IPS-18c (cell line): Measurements from ENCODE around the gene IDI2.
"Not testable (repeated sequence)": the region's sequence is repeated elsewhere in the genome, so short reads cannot be mapped to it uniquely, and the experiment has no call there.

Experiments used
- H3K4me3 ChIP-seq: 2 replicates; pipeline ENCODE4 v1.7.0; 2013; ENCODE audit warnings: low read depth, mild to moderate bottlenecking, low read length, moderate library complexity; ENCODE audit not compliant: insufficient read depth
- H3K9me3 ChIP-seq: one replicate; pipeline ENCODE4 v1.6.1; 2013; ENCODE audit warnings: mild to moderate bottlenecking, low read length, moderate library complexity; ENCODE audit not compliant: control insufficient read depth, insufficient read depth

The IDI2 gene

GRCh38 chr10:1049425-1049958 is 23.8 kb upstream of the IDI2 start:
- Histone ChIP-seq H3K9me3 (no peaks in the 10 kb centered on the region), H3K4me3 (peak overlapping the region; percentile 95)

- H3K4me3 ChIP-seq, result peak within 1 kb of the TSS; percentile 95
- no peaks in the 10 kb centered on the region for H3K9me3 ChIP-seq
Measured at GRCh38 chr10:1048732-1049424, 23.2 kb upstream of the IDI2 start, which contains the start of gene IDI1. Gene IDI1, minus strand, starts transcription at chr10:1049119. Its CDS starts 116 bp downstream, at chr10:1049003.

DNA sequence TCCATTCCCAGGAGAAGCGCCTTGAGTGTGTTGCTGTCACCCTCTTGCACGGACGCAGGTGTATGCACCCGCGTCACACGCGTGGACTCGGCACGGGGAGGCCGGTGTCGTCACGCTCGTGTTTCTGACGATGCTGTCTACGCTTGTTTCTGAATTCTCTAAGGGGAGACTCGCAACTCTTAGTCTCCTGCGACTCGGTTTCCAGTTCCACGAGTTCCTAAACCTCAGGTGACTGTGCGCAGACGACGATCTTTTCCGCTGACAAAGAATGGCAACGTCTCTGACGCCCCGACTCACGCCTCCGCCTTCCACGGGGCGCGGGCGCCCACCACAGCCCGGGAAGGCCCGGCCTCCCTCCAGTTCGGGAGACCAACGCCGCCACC is 22.7 kb upstream of the IDI2 start:
- Histone ChIP-seq H3K9me3 (no peaks in the 10 kb centered on the region), H3K4me3 (peak overlapping the region; percentile 95)

GRCh38 chr10:1047937-1048336 is 22.3 kb upstream of the IDI2 start:
- Histone ChIP-seq H3K9me3 (no peaks in the 10 kb centered on the region), H3K4me3 (peak overlapping the region; percentile 95)

DNA sequence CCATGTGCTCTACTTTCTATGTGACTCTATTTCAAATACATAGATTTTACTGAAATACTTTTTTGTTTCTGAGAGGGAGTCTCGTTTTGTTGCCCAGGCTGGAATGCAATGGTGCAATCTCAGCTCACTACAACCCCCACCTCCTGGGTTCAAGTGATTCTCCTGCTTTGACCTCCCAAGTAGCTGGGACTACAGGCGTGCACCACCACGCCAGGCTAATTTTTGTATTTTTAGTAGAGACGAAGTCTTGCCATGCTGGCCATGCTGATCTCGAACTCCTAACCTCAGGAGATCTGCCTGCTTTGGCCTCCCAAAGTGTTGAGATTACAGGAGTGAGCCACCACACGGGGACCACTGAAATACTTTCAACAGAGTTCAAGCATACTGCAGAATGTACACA is 19.8 kb upstream of the IDI2 start:
- no peak overlapping the region for H3K4me3 ChIP-seq
- no peaks in the 10 kb centered on the region for H3K9me3 ChIP-seq

DNA sequence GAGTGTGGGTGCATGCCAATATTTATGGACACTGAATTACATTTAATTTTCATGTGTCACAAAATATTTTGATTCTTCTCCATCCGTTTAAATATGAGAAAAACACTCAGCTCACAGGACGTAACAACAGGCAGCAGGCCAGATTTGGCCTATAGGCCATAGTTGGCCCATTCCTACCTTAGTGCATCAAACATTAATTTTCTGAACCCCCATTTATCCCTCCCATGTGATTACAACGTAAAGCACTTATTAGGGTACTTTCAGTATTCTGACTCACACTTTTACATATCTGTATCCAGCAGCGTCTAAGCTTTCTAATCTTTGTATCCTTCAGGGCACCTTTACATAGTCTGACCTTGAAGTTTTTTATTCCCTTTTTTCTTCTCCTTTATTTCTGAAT is 19.3 kb upstream of the IDI2 start:
- H3K4me3 ChIP-seq, result no peak overlapping the region
- H3K9me3 ChIP-seq, result no peaks in the 10 kb centered on the region

DNA sequence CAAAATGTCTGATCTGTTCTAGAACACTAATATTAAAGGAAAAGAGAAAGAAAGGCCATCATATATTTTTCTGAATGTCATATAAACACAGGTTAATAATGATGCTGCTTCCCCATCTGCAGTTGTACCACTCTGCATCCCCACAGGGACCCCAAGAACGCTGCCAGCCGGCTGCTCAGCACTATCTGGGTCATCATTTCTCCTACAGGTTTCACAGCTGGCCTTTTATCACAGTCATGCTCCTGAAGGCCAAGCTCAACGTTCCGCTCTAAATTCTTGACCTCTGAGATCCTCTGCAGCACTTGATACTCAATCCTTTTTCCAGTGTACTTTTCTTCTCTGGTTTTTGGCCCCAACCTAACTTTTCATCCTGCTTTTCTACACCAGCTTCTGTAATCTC is 18.5 kb upstream of the IDI2 start:
- Histone ChIP-seq H3K9me3 (no peaks in the 10 kb centered on the region), H3K4me3 (no peak overlapping the region)

- Histone ChIP-seq H3K4me3 (no peak overlapping the region), H3K9me3 (no peaks in the 10 kb centered on the region)
Measured at GRCh38 chr10:1043532-1043995, 17.9 kb upstream of the IDI2 start.

DNA sequence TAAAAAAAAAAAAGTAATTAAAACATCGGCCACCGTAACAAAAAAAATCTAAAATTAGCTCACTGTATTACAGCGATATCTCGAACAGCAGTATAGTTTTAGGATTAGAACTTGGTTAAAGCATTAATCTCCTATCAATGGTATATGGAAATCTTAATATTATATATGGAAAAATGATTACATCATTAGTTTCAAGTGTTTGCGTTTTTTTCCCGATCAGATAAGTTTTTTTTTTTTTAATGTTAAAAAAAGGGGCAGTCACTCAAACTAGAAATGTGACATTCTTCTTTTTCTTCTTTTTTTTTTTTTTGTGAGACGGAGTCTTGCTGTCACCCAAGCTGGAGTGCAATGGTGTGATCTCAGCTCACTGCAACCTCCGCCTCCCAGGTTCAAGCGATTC is 15.9 kb upstream of the IDI2 start:
- H3K9me3 ChIP-seq, result no peaks in the 10 kb centered on the region
- no peak overlapping the region for H3K4me3 ChIP-seq

- Histone ChIP-seq H3K4me3 (no peak overlapping the region), H3K9me3 (no peaks in the 10 kb centered on the region)
Measured at GRCh38 chr10:1040133-1040532, 14.5 kb upstream of the IDI2 start.

DNA sequence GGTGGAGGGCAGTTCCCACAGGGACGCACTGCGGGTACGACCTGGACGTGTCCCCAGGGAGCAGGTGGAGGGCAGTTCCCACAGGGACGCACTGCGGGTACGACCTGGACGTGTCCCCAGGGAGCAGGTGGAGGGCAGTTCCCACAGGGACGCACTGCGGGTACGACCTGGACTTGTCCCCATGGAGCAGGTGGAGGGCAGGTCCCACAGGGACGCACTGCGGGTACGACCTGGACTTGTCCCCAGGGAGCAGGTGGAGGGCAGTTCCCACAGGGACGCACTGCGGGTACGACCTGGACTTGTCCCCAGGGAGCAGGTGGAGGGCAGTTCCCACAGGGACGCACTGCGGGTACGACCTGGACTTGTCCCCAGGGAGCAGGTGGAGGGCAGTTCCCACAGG is 13.1 kb upstream of the IDI2 start:
- not testable (repeated sequence) for H3K4me3 ChIP-seq, H3K9me3 ChIP-seq

- Histone ChIP-seq H3K4me3 (no peak overlapping the region), H3K9me3 (no peaks in the 10 kb centered on the region)
Measured at GRCh38 chr10:1037098-1037497, 11.4 kb upstream of the IDI2 start.

DNA sequence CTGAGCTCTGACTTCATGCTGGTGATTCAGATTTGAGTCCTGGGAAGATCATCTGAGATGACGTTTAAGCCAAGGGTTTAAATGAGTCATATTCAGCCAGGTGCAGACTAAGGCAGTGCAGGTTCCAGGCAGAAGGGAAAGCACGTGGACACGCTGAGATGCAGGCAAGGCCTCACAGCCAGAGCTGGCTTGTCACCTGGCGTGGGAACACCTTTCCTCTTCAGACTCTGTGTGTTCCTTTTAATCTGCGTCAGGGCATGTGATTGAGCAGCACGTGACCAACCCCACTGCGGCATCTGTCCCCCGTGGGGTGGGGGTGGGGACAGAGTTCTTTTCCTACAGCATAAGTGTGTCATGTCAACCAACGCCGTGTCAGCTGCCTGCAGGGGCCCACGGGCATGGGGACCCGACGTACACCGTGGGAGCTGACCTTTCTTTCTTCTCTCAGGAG is 10.7 kb upstream of the IDI2 start:
- H3K4me3 ChIP-seq, result no peak overlapping the region
- H3K9me3 ChIP-seq, result no peaks in the 10 kb centered on the region

GRCh38 chr10:1035201-1035600 is 9.5 kb upstream of the IDI2 start:
- Histone ChIP-seq H3K4me3 (no peak overlapping the region), H3K9me3 (no peaks in the 10 kb centered on the region)

DNA sequence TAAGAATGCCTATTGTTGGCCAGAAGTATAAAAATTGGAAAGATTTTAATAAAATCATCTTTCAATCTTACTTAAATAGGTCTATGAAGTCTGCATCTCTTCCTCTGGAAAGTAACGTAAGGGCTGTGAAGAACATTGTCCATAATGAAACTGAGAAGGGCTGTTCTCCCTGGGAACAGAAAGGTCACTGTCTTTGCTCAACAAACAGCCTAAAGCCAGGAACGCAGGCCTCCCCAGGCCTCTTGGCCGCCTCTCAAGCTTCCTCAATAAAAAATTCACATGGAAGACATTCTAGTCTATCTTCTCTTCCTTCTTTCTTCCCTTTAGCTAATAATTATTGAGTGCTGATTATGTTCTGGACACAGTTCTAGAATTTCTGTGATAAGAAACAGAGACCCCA is 9.1 kb upstream of the IDI2 start:
- Histone ChIP-seq H3K4me3 (no peak overlapping the region), H3K9me3 (no peaks in the 10 kb centered on the region)

- H3K4me3 ChIP-seq, result no peak overlapping the region
- no peaks in the 10 kb centered on the region for H3K9me3 ChIP-seq
Measured at GRCh38 chr10:1033601-1034000, 7.9 kb upstream of the IDI2 start.

- H3K4me3 ChIP-seq, result no peak overlapping the region
- no peaks in the 10 kb centered on the region for H3K9me3 ChIP-seq
Measured at GRCh38 chr10:1029838-1030237, 4.2 kb upstream of the IDI2 start.

- no peaks in the 10 kb centered on the region for H3K9me3 ChIP-seq
- no peak overlapping the region for H3K4me3 ChIP-seq
Measured at GRCh38 chr10:1026578-1026977, 919 bp upstream of the IDI2 start.

- Histone ChIP-seq H3K9me3 (no peaks in the 10 kb centered on the region), H3K4me3 (no peak overlapping the region)
Measured at GRCh38 chr10:1024103-1024502, 1.6 kb downstream of the IDI2 start.
